Fibroblast of lung (primary cell): ENCODE results near the gene PAM16. TPM values are rescaled to one million over a fixed set of nuclear protein-coding genes. Genes with fewer than 3 reads are reported as not detected.

Experiments
- DNase-seq, 2 donors: peaks; one replicate each; pipeline versions ENCODE4 v3.0.0 to v3.0.0-alpha.2; 2010; ENCODE audit warnings: low read depth in 2 of 2
- H2AFZ ChIP-seq: 2 replicates; pipeline ENCODE4 v1.5.1; 2012; ENCODE audit warnings: low read length, control low read depth, inconsistent platforms
- H3K27ac ChIP-seq: 2 replicates; pipeline ENCODE4 v1.5.1; 2011; ENCODE audit warnings: low read length, control low read depth; ENCODE audit not compliant: insufficient read depth
- H3K27me3 ChIP-seq: 2 replicates; pipeline ENCODE4 v1.5.1; 2011; ENCODE audit warnings: mild to moderate bottlenecking, low read length; ENCODE audit not compliant: control insufficient read depth, insufficient read depth
- H3K36me3 ChIP-seq: 2 replicates; pipeline ENCODE4 v1.5.1; 2011; ENCODE audit warnings: low read length; ENCODE audit not compliant: control insufficient read depth, insufficient read depth
- H3K4me1 ChIP-seq: 2 replicates; pipeline ENCODE4 v1.5.1; 2011; ENCODE audit warnings: low read length; ENCODE audit not compliant: control insufficient read depth, insufficient read depth; ENCODE audit errors: extremely low read depth
- H3K4me2 ChIP-seq: 2 replicates; pipeline ENCODE4 v1.5.1; 2011; ENCODE audit warnings: low read length, control low read depth; ENCODE audit not compliant: insufficient read depth; ENCODE audit errors: extremely low read depth
- H3K4me3 ChIP-seq, 4 experiments: fragments of 200-600 bp in 1 of 4; sonication (generic) in 1 of 4; replicated peaks in 1 of 4; 2 replicates each; pipeline ENCODE4 v1.5.1; 2011 to 2016; ENCODE audit warnings: low read length in 4 of 4, low read depth in 3 of 4, mild to moderate bottlenecking in 3 of 4, control low read depth in 2 of 4, inconsistent platforms in 1 of 4, mixed read lengths in 1 of 4; ENCODE audit not compliant: insufficient read depth in 1 of 4; ENCODE audit errors: control extremely low read depth in 1 of 4
- H3K79me2 ChIP-seq: 2 replicates; pipeline ENCODE4 v1.5.1; 2012; ENCODE audit warnings: mild to moderate bottlenecking, low read length, inconsistent platforms; ENCODE audit not compliant: control insufficient read depth, insufficient read depth
- H3K9ac ChIP-seq: 2 replicates; pipeline ENCODE4 v1.5.1; 2011; ENCODE audit warnings: mild to moderate bottlenecking, low read length, control low read depth; ENCODE audit not compliant: insufficient read depth
- H3K9me3 ChIP-seq: 2 replicates; pipeline ENCODE4 v1.5.1; 2012; ENCODE audit warnings: low read depth, low read length; ENCODE audit not compliant: control insufficient read depth, insufficient read depth
- H4K20me1 ChIP-seq: 2 replicates; pipeline ENCODE4 v1.5.1; 2011; ENCODE audit warnings: low read length; ENCODE audit not compliant: control insufficient read depth, insufficient read depth; ENCODE audit errors: extremely low read depth
- EZH2 ChIP-seq: IDR thresholded peaks from 2 replicates; pipeline ENCODE4 v1.5.1; 2012; ENCODE audit warnings: low read length, control low read depth, mild to moderate bottlenecking; ENCODE audit errors: missing control alignments
- polyA plus RNA-seq, 2 donors: library from polyadenylated mRNA; depleted of rRNA in 1 of 2; stranded (reverse) in 1 of 2; unstranded in 1 of 2; fragments of >200 nt; gene quantifications; 2 replicates each; pipeline ENCODE4 v1.2.1, GENCODE V29; 2011 to 2012; ENCODE audit warnings: missing spikeins in 1 of 2
- total RNA-seq: library from RNA; depleted of rRNA; stranded (reverse); fragments of >200 nt; gene quantifications from 2 replicates; pipeline ENCODE4 v1.2.1, GENCODE V29; 2014
- TF ChIP-seq, protein P1 (sequence below), 2 donors: IDR thresholded peaks in 1 of 2; conservative IDR thresholded peaks in 1 of 2; 1 replicate in 1 of 2; 2 replicates in 1 of 2; pipeline ENCODE4 v1.5.1; 2011 to 2012; ENCODE audit warnings: low read length in 2 of 2, control low read depth in 1 of 2, inconsistent platforms in 1 of 2, low read depth in 1 of 2, mild to moderate bottlenecking in 1 of 2

Gene PAM16
- total and polyA plus RNA-seq, 2 donors (not counting 1 experiment from before 2014, with no cell fraction given), result 14.8 to 34.3 TPM

DNA sequence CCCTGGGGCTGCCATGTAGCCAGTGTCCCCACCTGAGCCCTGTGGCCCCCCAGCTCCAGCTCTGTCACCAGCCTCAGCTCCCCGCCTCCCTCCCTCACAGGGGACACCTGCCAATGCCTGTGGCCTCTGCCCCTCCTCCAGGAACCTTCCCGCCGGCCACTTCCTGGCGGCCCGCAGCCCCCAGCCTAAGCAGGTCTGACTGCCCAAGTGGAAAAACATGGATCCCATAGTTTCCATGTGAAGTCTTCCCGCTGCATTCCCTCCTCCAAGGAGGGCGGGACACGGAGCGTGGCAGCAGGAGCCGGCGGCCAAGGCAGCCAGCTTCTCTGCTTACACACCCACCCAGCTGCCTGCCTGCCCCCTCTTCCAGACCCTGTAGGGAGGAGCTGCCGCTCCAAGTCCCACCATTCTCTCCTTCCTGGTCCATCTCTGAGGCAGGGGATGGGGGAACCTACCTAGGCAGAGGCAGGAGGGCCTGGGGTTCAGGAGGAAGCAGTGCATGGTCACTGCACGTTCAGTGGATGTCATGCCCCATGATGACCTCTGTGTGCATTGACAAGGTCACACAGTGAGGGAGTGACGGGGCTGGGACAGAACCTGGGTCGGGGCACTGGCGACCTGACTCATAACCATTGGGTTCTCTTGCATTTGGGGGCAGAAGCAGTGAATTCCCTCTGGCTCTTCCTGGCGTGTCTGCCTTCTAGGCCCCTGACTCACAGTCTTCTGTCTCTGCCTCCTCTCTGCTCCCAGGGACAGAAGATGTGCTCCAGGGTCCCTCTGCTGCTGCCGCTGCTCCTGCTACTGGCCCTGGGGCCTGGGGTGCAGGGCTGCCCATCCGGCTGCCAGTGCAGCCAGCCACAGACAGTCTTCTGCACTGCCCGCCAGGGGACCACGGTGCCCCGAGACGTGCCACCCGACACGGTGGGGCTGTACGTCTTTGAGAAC lies 29.3 kb upstream of the PAM16 start:
- H3K27ac ChIP-seq, result peak overlapping the region; percentile 31
- no peak overlapping the region for H3K4me2 ChIP-seq
- no peak overlapping the region for H3K4me3 ChIP-seq
- H2AFZ ChIP-seq, result no peak overlapping the region
- no peaks in the 10 kb centered on the region for H4K20me1 ChIP-seq
- H3K27me3 ChIP-seq, result no peaks in the 10 kb centered on the region
- peaks cover 45% of the 10 kb centered on the region for H3K36me3 ChIP-seq
- peaks cover 67% of the 10 kb centered on the region for H3K79me2 ChIP-seq
- peaks cover 50% of the 10 kb centered on the region for H3K4me1 ChIP-seq
- no peak overlapping the region for H3K9ac ChIP-seq
- no peaks in the 10 kb centered on the region for H3K9me3 ChIP-seq
- DNase-seq, result peak in 1 of 2 donors; percentile 61
- TF ChIP-seq, protein P1, sequence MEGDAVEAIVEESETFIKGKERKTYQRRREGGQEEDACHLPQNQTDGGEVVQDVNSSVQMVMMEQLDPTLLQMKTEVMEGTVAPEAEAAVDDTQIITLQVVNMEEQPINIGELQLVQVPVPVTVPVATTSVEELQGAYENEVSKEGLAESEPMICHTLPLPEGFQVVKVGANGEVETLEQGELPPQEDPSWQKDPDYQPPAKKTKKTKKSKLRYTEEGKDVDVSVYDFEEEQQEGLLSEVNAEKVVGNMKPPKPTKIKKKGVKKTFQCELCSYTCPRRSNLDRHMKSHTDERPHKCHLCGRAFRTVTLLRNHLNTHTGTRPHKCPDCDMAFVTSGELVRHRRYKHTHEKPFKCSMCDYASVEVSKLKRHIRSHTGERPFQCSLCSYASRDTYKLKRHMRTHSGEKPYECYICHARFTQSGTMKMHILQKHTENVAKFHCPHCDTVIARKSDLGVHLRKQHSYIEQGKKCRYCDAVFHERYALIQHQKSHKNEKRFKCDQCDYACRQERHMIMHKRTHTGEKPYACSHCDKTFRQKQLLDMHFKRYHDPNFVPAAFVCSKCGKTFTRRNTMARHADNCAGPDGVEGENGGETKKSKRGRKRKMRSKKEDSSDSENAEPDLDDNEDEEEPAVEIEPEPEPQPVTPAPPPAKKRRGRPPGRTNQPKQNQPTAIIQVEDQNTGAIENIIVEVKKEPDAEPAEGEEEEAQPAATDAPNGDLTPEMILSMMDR (conservative IDR thresholded peaks at IDR 0.05 in 1 of 2, IDR thresholded peaks at IDR 0.05 in 1 of 2; ENCODE audit: low read depth in 1 of 2, low read length in 2 of 2), result no peak
- no peak for TF ChIP-seq EZH2

DNA sequence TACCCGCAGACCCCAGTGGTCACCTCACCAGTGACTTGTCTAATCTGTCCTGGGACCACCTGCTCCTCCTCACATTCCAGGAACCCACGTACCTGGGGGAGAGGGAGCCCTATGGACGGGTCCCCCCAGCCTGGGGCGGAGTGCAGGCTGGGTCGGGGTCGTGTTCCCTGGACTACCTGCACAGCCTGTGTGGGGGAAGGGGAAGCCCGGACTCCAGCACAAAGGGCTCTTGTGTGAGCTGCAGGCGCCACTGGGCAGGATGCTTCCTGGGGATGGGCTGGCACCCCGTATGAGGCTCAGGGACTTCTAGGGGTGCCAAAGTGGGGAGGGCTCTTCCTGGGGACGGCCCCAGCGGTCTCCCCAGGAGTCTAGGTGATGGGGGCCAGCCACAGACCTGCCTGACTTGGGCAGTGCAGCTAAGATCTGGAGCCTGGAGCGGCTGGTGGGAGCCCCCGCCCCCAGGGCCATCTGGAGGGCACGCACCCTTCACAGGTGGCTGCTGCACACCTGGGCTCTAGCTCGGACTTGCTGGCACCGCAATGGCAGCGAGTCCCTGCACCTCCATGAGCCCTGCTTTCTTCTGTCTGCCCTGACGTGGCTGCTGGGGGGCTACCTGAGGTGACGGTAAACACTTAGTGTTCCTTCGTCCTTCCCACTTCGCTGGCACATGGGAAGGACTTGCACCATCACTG lies 28.0 kb upstream of the PAM16 start:
- TF ChIP-seq, protein P1 (conservative IDR thresholded peaks at IDR 0.05 in 1 of 2, IDR thresholded peaks at IDR 0.05 in 1 of 2; ENCODE audit: low read depth in 1 of 2, low read length in 2 of 2), result no peak
- no peak for TF ChIP-seq EZH2
- peak overlapping the region; percentile 66 for H3K27ac ChIP-seq
- no peak overlapping the region for H3K4me2 ChIP-seq
- no peaks in the 10 kb centered on the region for H3K9me3 ChIP-seq
- H4K20me1 ChIP-seq, result no peaks in the 10 kb centered on the region
- no peak overlapping the region for H2AFZ ChIP-seq
- H3K36me3 ChIP-seq, result peaks cover 48% of the 10 kb centered on the region
- H3K9ac ChIP-seq, result no peak overlapping the region
- no peak for DNase-seq
- peaks cover 80% of the 10 kb centered on the region for H3K79me2 ChIP-seq
- H3K27me3 ChIP-seq, result no peaks in the 10 kb centered on the region
- peaks cover 52% of the 10 kb centered on the region for H3K4me1 ChIP-seq
- no peak overlapping the region for H3K4me3 ChIP-seq

DNA sequence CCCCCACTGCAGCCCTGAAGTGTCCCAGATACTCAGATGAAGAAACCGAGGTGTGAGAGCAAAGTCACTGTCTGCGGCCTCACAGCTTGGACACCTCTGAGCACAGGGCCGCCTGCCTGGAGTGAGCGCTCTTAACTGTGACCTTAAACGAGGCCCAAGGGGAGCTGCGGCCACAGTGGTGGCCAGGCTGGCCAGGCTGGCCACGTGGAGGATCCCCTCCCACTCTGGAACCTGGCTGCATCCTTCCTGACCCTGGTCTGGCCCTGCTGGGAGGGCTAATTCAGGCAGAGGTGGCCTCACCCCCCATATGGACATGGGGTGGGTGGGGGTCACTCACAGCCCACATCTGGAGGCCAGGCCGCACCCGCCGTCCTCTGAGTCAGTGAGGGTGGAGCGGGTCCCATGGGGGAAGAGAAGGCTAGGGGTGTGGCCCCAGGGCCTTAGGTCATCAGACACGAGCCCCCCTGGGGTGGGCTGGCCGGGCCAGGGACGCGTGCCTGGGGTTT lies 27.1 kb upstream of the PAM16 start:
- TF ChIP-seq, protein P1 (conservative IDR thresholded peaks at IDR 0.05 in 1 of 2, IDR thresholded peaks at IDR 0.05 in 1 of 2; ENCODE audit: low read depth in 1 of 2, low read length in 2 of 2), result no peak
- no peak for TF ChIP-seq EZH2
- Histone ChIP-seq H3K9ac (no peak overlapping the region), H3K27me3 (no peaks in the 10 kb centered on the region), H3K27ac (peak overlapping the region; percentile 66), H3K4me2 (no peak overlapping the region), H2AFZ (no peak overlapping the region), H3K4me1 (peaks cover 48% of the 10 kb centered on the region), H3K79me2 (peaks cover 88% of the 10 kb centered on the region), H3K4me3 (no peak overlapping the region), H3K9me3 (no peaks in the 10 kb centered on the region), H4K20me1 (no peaks in the 10 kb centered on the region), H3K36me3 (peaks cover 42% of the 10 kb centered on the region)
- no peak for DNase-seq
